ENCODE data around the gene FN3K. TPM values are rescaled to one million over a fixed set of nuclear protein-coding genes. Genes with fewer than 3 reads are reported as not detected.

The FN3K gene
- total RNA-seq, 1 donor from 2014 or later: 33.7 TPM

DNA sequence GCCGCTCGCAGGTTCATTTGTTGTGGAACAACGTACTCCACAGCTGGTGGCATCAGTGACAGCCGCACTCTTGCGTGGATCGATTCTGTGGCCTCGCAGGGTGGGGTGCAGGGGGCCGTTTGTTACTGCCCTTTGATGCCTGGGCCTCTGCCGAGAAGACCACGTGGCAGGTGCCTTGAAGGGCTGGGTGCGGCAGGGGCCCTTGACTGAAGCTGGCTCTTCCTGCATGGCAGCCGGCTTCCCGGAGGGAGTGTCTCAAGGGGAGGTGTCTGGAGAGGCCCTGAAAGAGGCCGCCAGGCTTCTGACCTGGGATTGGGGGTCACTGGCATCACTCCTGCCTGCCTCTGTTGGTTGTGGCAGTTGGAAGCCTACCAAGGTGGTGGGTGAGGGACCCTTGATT, 60.2 kb downstream of the FN3K start:
- H3K36me3 Mint-ChIP-seq (ENCODE audit: unreplicated experiment): no peaks in the 10 kb centered on the region
- peaks cover 3% of the 10 kb centered on the region for H3K4me1 Mint-ChIP-seq (ENCODE audit: low read depth, unreplicated experiment)
- H3K4me3 Mint-ChIP-seq (ENCODE audit: unreplicated experiment): no peak overlapping the region
- peaks cover 6% of the 10 kb centered on the region for H3K27me3 Mint-ChIP-seq (ENCODE audit: unreplicated experiment)
- no peak for DNase-seq
- peaks cover 2% of the 10 kb centered on the region for H3K9me3 Mint-ChIP-seq (ENCODE audit: unreplicated experiment)
- TF ChIP-seq, protein P1, sequence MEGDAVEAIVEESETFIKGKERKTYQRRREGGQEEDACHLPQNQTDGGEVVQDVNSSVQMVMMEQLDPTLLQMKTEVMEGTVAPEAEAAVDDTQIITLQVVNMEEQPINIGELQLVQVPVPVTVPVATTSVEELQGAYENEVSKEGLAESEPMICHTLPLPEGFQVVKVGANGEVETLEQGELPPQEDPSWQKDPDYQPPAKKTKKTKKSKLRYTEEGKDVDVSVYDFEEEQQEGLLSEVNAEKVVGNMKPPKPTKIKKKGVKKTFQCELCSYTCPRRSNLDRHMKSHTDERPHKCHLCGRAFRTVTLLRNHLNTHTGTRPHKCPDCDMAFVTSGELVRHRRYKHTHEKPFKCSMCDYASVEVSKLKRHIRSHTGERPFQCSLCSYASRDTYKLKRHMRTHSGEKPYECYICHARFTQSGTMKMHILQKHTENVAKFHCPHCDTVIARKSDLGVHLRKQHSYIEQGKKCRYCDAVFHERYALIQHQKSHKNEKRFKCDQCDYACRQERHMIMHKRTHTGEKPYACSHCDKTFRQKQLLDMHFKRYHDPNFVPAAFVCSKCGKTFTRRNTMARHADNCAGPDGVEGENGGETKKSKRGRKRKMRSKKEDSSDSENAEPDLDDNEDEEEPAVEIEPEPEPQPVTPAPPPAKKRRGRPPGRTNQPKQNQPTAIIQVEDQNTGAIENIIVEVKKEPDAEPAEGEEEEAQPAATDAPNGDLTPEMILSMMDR (IDR thresholded peaks at IDR 0.05; ENCODE audit: partially characterized antibody, unreplicated experiment): no peak
- no peak overlapping the region for H3K27ac Mint-ChIP-seq (ENCODE audit: unreplicated experiment)

DNA sequence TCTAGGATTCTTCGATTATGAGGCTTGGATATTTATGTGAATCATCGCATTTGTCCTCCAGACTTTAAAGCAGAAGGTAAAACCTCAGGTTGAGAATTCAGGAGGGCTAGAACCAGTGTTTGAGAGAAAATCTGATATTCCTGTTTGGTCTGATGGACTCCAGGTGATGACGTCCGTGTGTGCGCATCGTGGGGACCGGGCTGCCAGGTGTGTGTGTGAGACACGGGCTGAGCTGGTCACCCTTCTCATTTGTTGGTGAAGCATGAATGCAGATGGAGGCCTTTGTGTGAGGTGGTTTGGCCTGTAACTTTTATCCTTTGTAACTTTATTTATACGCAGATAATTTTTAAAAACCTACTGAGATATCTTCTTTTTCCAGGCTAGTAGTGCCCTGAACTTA, 61.6 kb downstream of the FN3K start:
- Mint-ChIP-seq H3K36me3 (ENCODE audit: unreplicated experiment) (peaks cover 11% of the 10 kb centered on the region), H3K27me3 (ENCODE audit: unreplicated experiment) (peaks cover 5% of the 10 kb centered on the region), H3K9me3 (ENCODE audit: unreplicated experiment) (peaks cover 8% of the 10 kb centered on the region), H3K27ac (ENCODE audit: unreplicated experiment) (no peak overlapping the region), H3K4me1 (ENCODE audit: low read depth, unreplicated experiment) (no peaks in the 10 kb centered on the region), H3K4me3 (ENCODE audit: unreplicated experiment) (no peak overlapping the region)
- DNase-seq: no peak
- TF ChIP-seq, protein P1 (IDR thresholded peaks at IDR 0.05; ENCODE audit: partially characterized antibody, unreplicated experiment): no peak

DNA sequence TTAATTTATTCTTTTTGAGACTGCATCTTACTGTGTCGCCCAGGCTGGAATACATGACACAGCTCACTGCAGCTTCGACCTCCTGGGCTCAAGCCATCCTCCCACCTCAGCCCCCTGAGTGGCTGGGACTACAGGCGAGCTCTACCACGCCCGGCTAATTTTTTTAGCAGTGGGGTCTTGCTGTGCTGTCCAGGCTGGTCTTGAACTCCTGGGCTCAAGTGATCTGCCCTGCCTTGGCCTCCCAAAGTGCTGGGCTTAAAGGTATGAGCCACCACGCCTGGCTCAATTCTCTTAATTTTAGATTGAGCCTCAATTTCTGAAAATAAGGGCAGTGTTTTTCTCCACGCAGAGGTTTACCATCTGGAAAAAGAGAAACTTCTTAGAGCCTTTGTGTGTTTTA, 63.3 kb downstream of the FN3K start:
- Mint-ChIP-seq H3K9me3 (ENCODE audit: unreplicated experiment) (peaks cover 11% of the 10 kb centered on the region), H3K27ac (ENCODE audit: unreplicated experiment) (no peak overlapping the region), H3K36me3 (ENCODE audit: unreplicated experiment) (peaks cover 20% of the 10 kb centered on the region), H3K4me3 (ENCODE audit: unreplicated experiment) (no peak overlapping the region), H3K4me1 (ENCODE audit: low read depth, unreplicated experiment) (no peaks in the 10 kb centered on the region), H3K27me3 (ENCODE audit: unreplicated experiment) (peaks cover 8% of the 10 kb centered on the region)
- no peak for DNase-seq
- TF ChIP-seq, protein P1 (IDR thresholded peaks at IDR 0.05; ENCODE audit: partially characterized antibody, unreplicated experiment): no peak

DNA sequence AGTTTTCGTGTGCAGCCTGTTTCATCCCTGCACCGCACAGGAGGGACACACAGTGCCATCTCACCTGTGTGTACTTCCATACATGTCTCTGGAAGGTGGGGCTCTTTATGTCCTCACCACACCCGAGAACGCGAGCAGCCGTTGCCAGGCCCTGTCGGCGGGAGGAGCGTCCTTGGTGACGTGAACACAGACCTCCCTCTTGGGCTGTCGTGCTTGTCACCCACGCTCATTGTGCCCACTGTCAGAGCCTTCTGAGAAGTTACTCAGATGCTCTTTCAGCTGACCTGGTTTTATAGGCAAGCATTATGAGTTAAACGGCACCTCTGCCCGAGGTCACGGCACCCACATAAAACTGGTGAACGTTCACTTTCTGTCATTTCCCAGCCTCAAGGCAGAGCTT, 64.2 kb downstream of the FN3K start:
- Mint-ChIP-seq H3K4me3 (ENCODE audit: unreplicated experiment) (no peak overlapping the region), H3K36me3 (ENCODE audit: unreplicated experiment) (peaks cover 20% of the 10 kb centered on the region), H3K27ac (ENCODE audit: unreplicated experiment) (no peak overlapping the region), H3K4me1 (ENCODE audit: low read depth, unreplicated experiment) (no peaks in the 10 kb centered on the region), H3K27me3 (ENCODE audit: unreplicated experiment) (peaks cover 8% of the 10 kb centered on the region), H3K9me3 (ENCODE audit: unreplicated experiment) (peaks cover 11% of the 10 kb centered on the region)
- DNase-seq: no peak
- TF ChIP-seq, protein P1 (IDR thresholded peaks at IDR 0.05; ENCODE audit: partially characterized antibody, unreplicated experiment): no peak

Other genes with a start within 250 kb of the FN3K start
- 95.7 TPM for gene FOXK2, start 215.9 kb upstream of the FN3K start, total RNA-seq (ENCODE audit: unreplicated experiment)
- gene WDR45B, start 87.2 kb upstream of the FN3K start, total RNA-seq (ENCODE audit: unreplicated experiment): 60.4 TPM
- 14.6 TPM for gene RAB40B, start 36.9 kb upstream of the FN3K start, total RNA-seq (ENCODE audit: unreplicated experiment)
- gene FN3KRP, start 18.9 kb upstream of the FN3K start, total RNA-seq (ENCODE audit: unreplicated experiment): 28.1 TPM
- gene TBCD, start 16.4 kb downstream of the FN3K start, total RNA-seq (ENCODE audit: unreplicated experiment): 118 TPM
- 1.4 TPM for gene ZNF750, start 104.4 kb downstream of the FN3K start, total RNA-seq (ENCODE audit: unreplicated experiment)